HepG2 (cell line): ENCODE data around the gene KAT7. TPM values are rescaled to one million over a fixed set of nuclear protein-coding genes. Genes with fewer than 3 reads are reported as not detected.

Source experiments
- ARID5B ChIP-seq: IDR thresholded peaks from 2 replicates; pipeline ENCODE4 v1.4.0; 2020; ENCODE audit warnings: mild to moderate bottlenecking, missing genetic modification reagents
- BCLAF1 ChIP-seq: fragments of 450-650 bp; IDR thresholded peaks from 2 replicates; pipeline ENCODE4 v1.6.1; 2017; ENCODE audit warnings: mild to moderate bottlenecking
- CTCF ChIP-seq: sonication (generic); formaldehyde crosslinking; IDR thresholded peaks from 2 replicates; pipeline ENCODE4 v1.5.0; 2020; ENCODE audit warnings: mild to moderate bottlenecking, missing genetic modification reagents, moderate library complexity
- FOXO1 ChIP-seq: sonication (generic); formaldehyde crosslinking; IDR thresholded peaks from 2 replicates; pipeline ENCODE4 v1.4.0; 2020; ENCODE audit warnings: missing genetic modification reagents
- GLI4 ChIP-seq: sonication (generic); formaldehyde crosslinking; IDR thresholded peaks from 2 replicates; pipeline ENCODE4 v1.5.1; 2020; ENCODE audit warnings: missing genetic modification reagents, mild to moderate bottlenecking, moderate library complexity, borderline replicate concordance
- HIC2 ChIP-seq: sonication (generic); formaldehyde crosslinking; IDR thresholded peaks from 2 replicates; pipeline ENCODE4 v1.9.0; 2022; ENCODE audit warnings: low read depth, missing genetic modification reagents
- KDM2A ChIP-seq: sonication (generic); formaldehyde crosslinking; IDR thresholded peaks from 2 replicates; pipeline ENCODE4 v1.4.0; 2020; ENCODE audit warnings: low read depth, missing genetic modification reagents, borderline replicate concordance
- MAFF ChIP-seq: IDR thresholded peaks from 2 replicates; pipeline ENCODE4 v1.6.1; 2011; ENCODE audit warnings: low read depth, low read length, improper control_type of control experiment
- SOX5 ChIP-seq: IDR thresholded peaks from 2 replicates; pipeline ENCODE4 v1.6.1; 2016; ENCODE audit warnings: borderline replicate concordance
- SP4 ChIP-seq: sonication (generic); formaldehyde crosslinking; IDR thresholded peaks from 2 replicates; pipeline ENCODE4 v1.8.1; 2023; ENCODE audit warnings: mild to moderate bottlenecking, missing genetic modification reagents
- ZNF501 ChIP-seq: sonication (generic); formaldehyde crosslinking; IDR thresholded peaks from 2 replicates; pipeline ENCODE4 v1.5.1; 2020; ENCODE audit warnings: mild to moderate bottlenecking, moderate library complexity, missing genetic modification reagents
- polyA plus RNA-seq, 8 experiments: library from polyadenylated mRNA; depleted of rRNA in 3 of 8; stranded (reverse) in 7 of 8; unstranded in 1 of 8; fragments of >200 nt; fragmentation: Illumina TruSeq in 4 of 8; extraction: Trizol in 4 of 8; gene quantifications; 2 replicates each; pipeline versions ENCODE4 v1.2.1 to v1.2.3, GENCODE V29; 2011 to 2016; ENCODE audit warnings: low read depth in 4 of 8, missing spikeins in 1 of 8, mixed read lengths in 1 of 8; ENCODE audit not compliant: insufficient read depth in 1 of 8
- total RNA-seq, 5 experiments: library from RNA; depleted of rRNA; stranded (reverse); fragments of >200 nt; fragmentation: Illumina TruSeq; extraction: Trizol; gene quantifications; 2 replicates each; pipeline ENCODE4 v1.2.3, GENCODE V29; 2016; ENCODE audit warnings: low read depth in 1 of 5
- TF ChIP-seq, protein P1 (sequence below): sonication (generic); formaldehyde crosslinking; IDR thresholded peaks from 2 replicates; pipeline ENCODE4 v1.8.0; 2022; ENCODE audit warnings: missing genetic modification reagents, low read depth, mild to moderate bottlenecking, borderline replicate concordance
- TF ChIP-seq, protein P2 (sequence below): sonication (generic); formaldehyde crosslinking; IDR thresholded peaks from 2 replicates; pipeline ENCODE4 v1.4.0; 2020; ENCODE audit warnings: missing genetic modification reagents
- TF ChIP-seq, protein P3 (sequence below): sonication (generic); formaldehyde crosslinking; IDR thresholded peaks from 2 replicates; pipeline ENCODE4 v1.4.0; 2020; ENCODE audit warnings: missing genetic modification reagents, low read depth, mild to moderate bottlenecking, borderline replicate concordance

The KAT7 gene
- total and polyA plus RNA-seq, 2 of the 13 experiments (the other 11 are each of a cell fraction or from before 2014, with no cell fraction given): 21.2 to 39.2 TPM

DNA sequence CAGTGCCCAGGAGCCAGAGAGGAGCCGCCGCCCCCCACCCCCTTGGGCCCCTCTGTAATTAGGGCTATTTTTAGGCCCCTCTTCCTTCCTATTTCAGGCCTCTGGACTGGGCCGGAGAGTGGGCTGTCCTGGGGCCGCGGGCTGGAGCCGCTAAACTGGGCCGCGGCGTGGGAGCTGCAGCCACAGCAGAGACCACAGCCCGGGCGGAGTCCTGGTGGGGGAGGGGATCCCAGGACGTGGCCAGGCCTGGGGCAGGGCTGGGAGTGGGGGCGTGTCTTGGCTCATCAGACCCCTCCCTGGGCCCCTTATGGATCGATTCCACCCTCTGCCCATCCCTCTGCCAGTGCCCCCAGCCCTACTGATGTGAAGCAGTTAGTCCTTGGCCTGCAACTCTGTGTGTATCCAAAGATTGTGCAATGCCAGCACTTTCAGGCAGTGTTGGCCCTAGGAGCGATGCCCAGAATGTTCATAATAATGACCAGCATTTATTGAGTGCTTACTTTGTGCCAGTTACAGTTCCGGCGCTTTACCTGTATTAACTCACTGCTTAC, 74.4 kb downstream of the KAT7 start (continued):
- TF ChIP-seq HIC2 (CRISPR knock-in tag) (peak; percentile 100), SOX5 (CRISPR knock-in tag) (no peak; the same call in 1 of the 2 replicates), BCLAF1 (no peak), ARID5B (peak; percentile 73), MAFF (peak; percentile 87), FOXO1 (CRISPR knock-in tag) (0 out of 2 replicates have a peak, but pooled peaks have one; percentile 13), CTCF (CRISPR knock-in tag) (0 out of 2 replicates have a peak, but pooled peaks have one; percentile 24), KDM2A (CRISPR knock-in tag) (no peak), ZNF501 (0 out of 2 replicates have a peak, but pooled peaks have one; percentile 24), GLI4 (CRISPR knock-in tag) (no peak), SP4 (CRISPR knock-in tag) (peak; percentile 44; the same call in 1 of the 2 replicates)
- TF ChIP-seq, protein P1, sequence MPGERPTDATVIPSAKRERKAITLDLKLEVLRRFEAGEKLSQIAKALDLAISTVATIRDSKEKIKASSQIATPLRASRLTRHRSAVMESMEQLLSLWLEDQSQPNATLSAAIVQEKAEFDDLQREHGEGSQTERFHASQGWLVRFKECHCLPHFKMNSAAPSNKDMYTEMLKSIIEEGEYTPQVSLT: no peak
- TF ChIP-seq, protein P2, sequence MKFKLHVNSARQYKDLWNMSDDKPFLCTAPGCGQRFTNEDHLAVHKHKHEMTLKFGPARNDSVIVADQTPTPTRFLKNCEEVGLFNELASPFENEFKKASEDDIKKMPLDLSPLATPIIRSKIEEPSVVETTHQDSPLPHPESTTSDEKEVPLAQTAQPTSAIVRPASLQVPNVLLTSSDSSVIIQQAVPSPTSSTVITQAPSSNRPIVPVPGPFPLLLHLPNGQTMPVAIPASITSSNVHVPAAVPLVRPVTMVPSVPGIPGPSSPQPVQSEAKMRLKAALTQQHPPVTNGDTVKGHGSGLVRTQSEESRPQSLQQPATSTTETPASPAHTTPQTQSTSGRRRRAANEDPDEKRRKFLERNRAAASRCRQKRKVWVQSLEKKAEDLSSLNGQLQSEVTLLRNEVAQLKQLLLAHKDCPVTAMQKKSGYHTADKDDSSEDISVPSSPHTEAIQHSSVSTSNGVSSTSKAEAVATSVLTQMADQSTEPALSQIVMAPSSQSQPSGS (CRISPR knock-in tag): no peak
- TF ChIP-seq, protein P3, sequence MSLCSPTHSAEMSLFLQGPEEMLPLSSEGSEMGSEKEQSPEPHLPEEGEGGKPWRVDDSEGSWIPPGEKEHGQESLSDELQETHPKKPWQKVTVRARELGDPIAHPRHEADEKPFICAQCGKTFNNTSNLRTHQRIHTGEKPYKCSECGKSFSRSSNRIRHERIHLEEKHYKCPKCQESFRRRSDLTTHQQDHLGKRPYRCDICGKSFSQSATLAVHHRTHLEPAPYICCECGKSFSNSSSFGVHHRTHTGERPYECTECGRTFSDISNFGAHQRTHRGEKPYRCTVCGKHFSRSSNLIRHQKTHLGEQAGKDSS (CRISPR knock-in tag): no peak
